PC-9 (cell line): ENCODE results near the gene CAPZA2. TPM values are rescaled to one million over a fixed set of nuclear protein-coding genes. Genes with fewer than 3 reads are reported as not detected.

Source experiments
- BruUV-seq: library from RNA; stranded (reverse); fragments of 400-500 nt; replicated peaks from 2 replicates; lab custom pipeline; 2021; lab: Mats Ljungman, UMichigan
- CTCF ChIA-PET: fragments of 300-600 bp; sonication (Branson Sonifier 250); formaldehyde crosslinking; loops from one replicate; lab custom pipeline; 2022; ENCODE audit warnings: antibody characterized with exemption; lab: Charles Lee
- POLR2A ChIA-PET: fragments of 300-600 bp; sonication (Branson Sonifier 250); formaldehyde crosslinking; loops from one replicate; lab custom pipeline; 2022; ENCODE audit warnings: antibody characterized with exemption; ENCODE audit not compliant: unreplicated experiment; lab: Charles Lee
- DNase-seq, 2 experiments: peaks; one replicate each; pipeline versions ENCODE4 v3.0.0 to v3.0.0-alpha.2; 2015 to 2022; ENCODE audit warnings: mixed read lengths in 1 of 2
- H2AFZ ChIP-seq: fragments of 200-600 bp; sonication (generic); 2 replicates; pipeline ENCODE4 v1.8.1; 2017; ENCODE audit warnings: antibody characterized with exemption
- H3F3A ChIP-seq: fragments of 200-600 bp; sonication (generic); 2 replicates; pipeline ENCODE4 v1.8.1; 2017; ENCODE audit warnings: antibody characterized with exemption, mild to moderate bottlenecking, low read depth; ENCODE audit not compliant: insufficient read depth
- H3K27ac ChIP-seq: fragments of 200-600 bp; sonication (generic); 2 replicates; pipeline ENCODE4 v1.6.1; 2016; ENCODE audit warnings: mixed run types
- H3K27me3 ChIP-seq: fragments of 200-600 bp; sonication (generic); 2 replicates; pipeline ENCODE4 v1.6.1; 2016; ENCODE audit warnings: low read depth, mixed run types; ENCODE audit not compliant: insufficient read depth
- H3K36me3 ChIP-seq: fragments of 200-600 bp; sonication (generic); 2 replicates; pipeline ENCODE4 v1.6.1; 2016; ENCODE audit warnings: low read depth, mixed run types
- H3K4me1 ChIP-seq: fragments of 200-600 bp; sonication (generic); replicated peaks from 2 replicates; pipeline ENCODE4 v1.6.1; 2016; ENCODE audit warnings: mixed run types; ENCODE audit not compliant: insufficient read depth
- H3K4me2 ChIP-seq: fragments of 200-600 bp; sonication (generic); 2 replicates; pipeline ENCODE4 v1.6.1; 2017; ENCODE audit warnings: mixed run types
- H3K4me3 ChIP-seq: fragments of 200-600 bp; sonication (generic); 2 replicates; pipeline ENCODE4 v1.6.1; 2016; ENCODE audit warnings: mixed run types
- H3K79me2 ChIP-seq: fragments of 200-600 bp; sonication (generic); 2 replicates; pipeline ENCODE4 v1.6.1; 2017; ENCODE audit warnings: low read depth, mixed run types
- H3K9me2 ChIP-seq: fragments of 200-600 bp; sonication (generic); 2 replicates; pipeline ENCODE4 v1.8.1; 2017; ENCODE audit warnings: mild to moderate bottlenecking; ENCODE audit not compliant: insufficient read depth
- H3K9me3 ChIP-seq: fragments of 200-600 bp; sonication (generic); 2 replicates; pipeline ENCODE4 v1.8.1; 2016; ENCODE audit warnings: low read depth; ENCODE audit not compliant: insufficient read depth
- H4K20me1 ChIP-seq: fragments of 200-600 bp; sonication (generic); 2 replicates; pipeline ENCODE4 v1.8.1; 2017; ENCODE audit not compliant: insufficient read depth
- EZH2 ChIP-seq: fragments of 200-600 bp; sonication (generic); IDR thresholded peaks from 2 replicates; pipeline ENCODE4 v1.8.0; 2017; ENCODE audit warnings: antibody characterized with exemption, low read depth
- intact Hi-C: fragments of 100-400 bp; cut with micrococcal nuclease; formaldehyde crosslinking; loops from one replicate; pipeline ENCODE4 v1.10.0; 2022; ENCODE audit not compliant: unreplicated experiment
- total RNA-seq: library from RNA; stranded (reverse); gene quantifications from 2 replicates; pipeline ENCODE4 v1.2.3, GENCODE V29; 2021
- TF ChIP-seq, protein P1 (sequence below): fragments of 200-600 bp; sonication (generic); conservative IDR thresholded peaks from 2 replicates; pipeline ENCODE4 v1.6.1; 2017; ENCODE audit warnings: mixed run types, antibody characterized with exemption, mild to moderate bottlenecking, moderate library complexity

Gene CAPZA2
- total RNA-seq, 1 experiment from 2014 or later = 171 TPM

DNA sequence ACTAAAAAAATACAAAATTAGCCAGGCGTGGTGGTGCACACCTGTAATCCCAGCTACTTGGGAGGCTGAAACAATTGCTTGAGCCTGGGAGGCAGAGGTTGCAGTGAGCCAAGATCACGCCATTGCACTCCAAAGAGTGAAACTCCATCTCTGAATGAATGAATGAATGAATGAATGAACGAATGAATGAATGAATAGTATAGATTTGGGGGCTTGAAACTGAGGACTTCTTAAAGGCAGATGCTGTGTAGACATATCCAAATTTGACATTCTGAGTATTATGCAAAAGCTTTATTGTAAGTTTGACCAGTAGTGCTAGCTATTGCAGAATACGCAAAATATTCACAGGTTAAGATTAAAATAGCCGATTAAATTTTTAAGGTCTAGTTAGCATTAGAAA lies 60.2 kb downstream of the CAPZA2 start:
- intact Hi-C loops = loop anchor here (5.0 kb wide), 1 partner anchor 765 kb away; no protein-coding TSS in a partner anchor

GRCh38 chr7:116924741-116925140 lies 62.4 kb downstream of the CAPZA2 start:
- no peak overlapping the region for H3K4me2 ChIP-seq
- peaks cover 16% of the 10 kb centered on the region for H3F3A ChIP-seq
- H2AFZ ChIP-seq = no peak overlapping the region
- H3K9me2 ChIP-seq = no peaks in the 10 kb centered on the region
- ChIA-PET CTCF (no interaction called here), POLR2A (interaction anchor here (0.7 kb wide), 1 partner anchor 8 kb away, joined by 5 read pairs; no protein-coding TSS in a partner anchor)
- H3K27me3 ChIP-seq = no peaks in the 10 kb centered on the region
- no peaks in the 10 kb centered on the region for H3K4me1 ChIP-seq
- no peak for DNase-seq
- H3K9me3 ChIP-seq = no peaks in the 10 kb centered on the region
- no peaks in the 10 kb centered on the region for H4K20me1 ChIP-seq
- TF ChIP-seq, protein P1, sequence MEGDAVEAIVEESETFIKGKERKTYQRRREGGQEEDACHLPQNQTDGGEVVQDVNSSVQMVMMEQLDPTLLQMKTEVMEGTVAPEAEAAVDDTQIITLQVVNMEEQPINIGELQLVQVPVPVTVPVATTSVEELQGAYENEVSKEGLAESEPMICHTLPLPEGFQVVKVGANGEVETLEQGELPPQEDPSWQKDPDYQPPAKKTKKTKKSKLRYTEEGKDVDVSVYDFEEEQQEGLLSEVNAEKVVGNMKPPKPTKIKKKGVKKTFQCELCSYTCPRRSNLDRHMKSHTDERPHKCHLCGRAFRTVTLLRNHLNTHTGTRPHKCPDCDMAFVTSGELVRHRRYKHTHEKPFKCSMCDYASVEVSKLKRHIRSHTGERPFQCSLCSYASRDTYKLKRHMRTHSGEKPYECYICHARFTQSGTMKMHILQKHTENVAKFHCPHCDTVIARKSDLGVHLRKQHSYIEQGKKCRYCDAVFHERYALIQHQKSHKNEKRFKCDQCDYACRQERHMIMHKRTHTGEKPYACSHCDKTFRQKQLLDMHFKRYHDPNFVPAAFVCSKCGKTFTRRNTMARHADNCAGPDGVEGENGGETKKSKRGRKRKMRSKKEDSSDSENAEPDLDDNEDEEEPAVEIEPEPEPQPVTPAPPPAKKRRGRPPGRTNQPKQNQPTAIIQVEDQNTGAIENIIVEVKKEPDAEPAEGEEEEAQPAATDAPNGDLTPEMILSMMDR = no peak
- no peak for TF ChIP-seq EZH2
- no peak overlapping the region for H3K4me3 ChIP-seq
- H3K27ac ChIP-seq = no peak overlapping the region; the same call in 1 of the 2 replicates
- BruUV-seq = no TSS peak
- intact Hi-C loops = loop anchor here (5.0 kb wide), 1 partner anchor 767 kb away; no protein-coding TSS in a partner anchor
- H3K36me3 ChIP-seq = no peaks in the 10 kb centered on the region
- H3K79me2 ChIP-seq = no peaks in the 10 kb centered on the region

More for the DNA sequence above, 60.2 kb downstream of the CAPZA2 start:
- H3K27ac ChIP-seq = no peak overlapping the region
- H3K36me3 ChIP-seq = 0 out of 2 replicates have a peak, but pooled peaks cover 4% of the 10 kb centered on the region
- no peaks in the 10 kb centered on the region for H3K9me3 ChIP-seq
- no peaks in the 10 kb centered on the region for H3K27me3 ChIP-seq
- ChIA-PET POLR2A (no interaction called here), CTCF (interaction anchor here (0.6 kb wide), 1 partner anchor 397 kb away, joined by 3 read pairs; no protein-coding TSS in a partner anchor)
- H3F3A ChIP-seq = peaks cover 16% of the 10 kb centered on the region
- H3K4me3 ChIP-seq = no peak overlapping the region
- no peak for TF ChIP-seq EZH2
- TF ChIP-seq, protein P1 = no peak
- BruUV-seq = no TSS peak
- no peaks in the 10 kb centered on the region for H4K20me1 ChIP-seq
- no peak overlapping the region for H2AFZ ChIP-seq
- H3K79me2 ChIP-seq = no peaks in the 10 kb centered on the region
- no peak overlapping the region for H3K4me2 ChIP-seq
- no peaks in the 10 kb centered on the region for H3K4me1 ChIP-seq
- DNase-seq = no peak
- H3K9me2 ChIP-seq = no peaks in the 10 kb centered on the region

GRCh38 chr7:116929021-116929420 lies 66.6 kb downstream of the CAPZA2 start:
- POLR2A ChIA-PET = no interaction called here
- H3K4me2 ChIP-seq = no peak overlapping the region

More at GRCh38 chr7:116929021-116929420, 66.6 kb downstream of the CAPZA2 start:
- H3F3A ChIP-seq = peaks cover 5% of the 10 kb centered on the region; the same call in 1 of the 2 replicates
- no peaks in the 10 kb centered on the region for H3K4me1 ChIP-seq
- BruUV-seq = no TSS peak
- H2AFZ ChIP-seq = no peak overlapping the region
- H3K79me2 ChIP-seq = no peaks in the 10 kb centered on the region
- TF ChIP-seq EZH2 = no peak
- TF ChIP-seq, protein P1 = no peak
- H3K27me3 ChIP-seq = no peaks in the 10 kb centered on the region
- no peak overlapping the region for H3K4me3 ChIP-seq
- H3K27ac ChIP-seq = no peak overlapping the region
- H3K36me3 ChIP-seq = no peaks in the 10 kb centered on the region
- no peaks in the 10 kb centered on the region for H3K9me2 ChIP-seq
- no peaks in the 10 kb centered on the region for H4K20me1 ChIP-seq
- intact Hi-C loops = no loop called here
- H3K9me3 ChIP-seq = no peaks in the 10 kb centered on the region
- CTCF ChIA-PET = interaction anchor here (1.1 kb wide), 1 partner anchor 284 kb away, joined by 3 read pairs; no protein-coding TSS in a partner anchor
- no peak for DNase-seq
